Body of pancreas (tissue), 4 donors: ENCODE results near the gene SLC35F6. TPM values are rescaled to one million over a fixed set of nuclear protein-coding genes. Genes with fewer than 3 reads are reported as not detected.

Experiments
- ATAC-seq: fragments of 150-250 bp; one replicate; pipeline ENCODE4 v1.9.1; 2016
- DNase-seq, 4 donors: peaks; one replicate each; pipeline ENCODE4 v3.0.0-alpha.2; 2019
- H3K27ac ChIP-seq, 4 donors: fragments of 200-600 bp; sonication (generic); 1 replicate in 3 of 4; 2 replicates in 1 of 4; pipeline versions ENCODE4 v1.5.1 to v1.6.1; 2016 to 2019; ENCODE audit warnings: mild to moderate bottlenecking in 1 of 4, mixed read lengths in 1 of 4, moderate library complexity in 1 of 4
- H3K27me3 ChIP-seq, 2 donors: fragments of 200-600 bp; sonication (generic); one replicate each; pipeline ENCODE4 v1.6.0; 2016; ENCODE audit warnings: mild to moderate bottlenecking in 1 of 2
- H3K36me3 ChIP-seq, 2 donors: fragments of 200-600 bp; sonication (generic); replicated peaks in 1 of 2; 2 replicates each; pipeline ENCODE4 v1.5.1; 2016; ENCODE audit warnings: low read depth in 2 of 2; ENCODE audit not compliant: insufficient read depth in 1 of 2
- H3K4me1 ChIP-seq: fragments of 200-600 bp; sonication (generic); one replicate; pipeline ENCODE4 v1.6.0; 2016
- H3K4me3 ChIP-seq, 2 donors: fragments of 200-600 bp; sonication (generic); 1 replicate in 1 of 2; 2 replicates in 1 of 2; pipeline ENCODE4 v1.5.1; 2016 to 2019
- H3K9me3 ChIP-seq, 3 donors: fragments of 200-600 bp; sonication (generic); 1 replicate in 2 of 3; 2 replicates in 1 of 3; pipeline ENCODE4 v1.5.1; 2016
- POLR2A ChIP-seq, 3 donors: fragments of 450-650 bp; IDR thresholded peaks; one replicate each; pipeline ENCODE4 v1.6.1; 2016; ENCODE audit warnings: antibody characterized with exemption in 3 of 3, mild to moderate bottlenecking in 2 of 3
- WGBS, 2 donors: methylation state at CpG; one replicate each; pipeline ENCODE4 v1.1.5; 2017; 5-methylcytosine and 5-hydroxymethylcytosine counted together
- intact Hi-C: fragments of 100-400 bp; cut with DNase I; formaldehyde crosslinking; loops from one replicate; pipeline ENCODE4 v1.15.1; 2023
- total RNA-seq, 2 donors: library from RNA; depleted of rRNA; stranded (reverse); fragments of >200 nt; gene quantifications; one replicate each; pipeline ENCODE4 v1.1.0, GENCODE V29; 2016
- TF ChIP-seq, protein P1 (sequence below), 7 experiments: fragments of 450-650 bp in 4 of 7; fragments of 200-600 bp in 3 of 7; sonication (generic) in 3 of 7; IDR thresholded peaks; one replicate each; pipeline ENCODE4 v1.5.1; 2016 to 2019; ENCODE audit warnings: antibody characterized with exemption in 7 of 7

Gene SLC35F6
- total RNA-seq, 2 donors from 2014 or later = 17.8 to 21.8 TPM

DNA sequence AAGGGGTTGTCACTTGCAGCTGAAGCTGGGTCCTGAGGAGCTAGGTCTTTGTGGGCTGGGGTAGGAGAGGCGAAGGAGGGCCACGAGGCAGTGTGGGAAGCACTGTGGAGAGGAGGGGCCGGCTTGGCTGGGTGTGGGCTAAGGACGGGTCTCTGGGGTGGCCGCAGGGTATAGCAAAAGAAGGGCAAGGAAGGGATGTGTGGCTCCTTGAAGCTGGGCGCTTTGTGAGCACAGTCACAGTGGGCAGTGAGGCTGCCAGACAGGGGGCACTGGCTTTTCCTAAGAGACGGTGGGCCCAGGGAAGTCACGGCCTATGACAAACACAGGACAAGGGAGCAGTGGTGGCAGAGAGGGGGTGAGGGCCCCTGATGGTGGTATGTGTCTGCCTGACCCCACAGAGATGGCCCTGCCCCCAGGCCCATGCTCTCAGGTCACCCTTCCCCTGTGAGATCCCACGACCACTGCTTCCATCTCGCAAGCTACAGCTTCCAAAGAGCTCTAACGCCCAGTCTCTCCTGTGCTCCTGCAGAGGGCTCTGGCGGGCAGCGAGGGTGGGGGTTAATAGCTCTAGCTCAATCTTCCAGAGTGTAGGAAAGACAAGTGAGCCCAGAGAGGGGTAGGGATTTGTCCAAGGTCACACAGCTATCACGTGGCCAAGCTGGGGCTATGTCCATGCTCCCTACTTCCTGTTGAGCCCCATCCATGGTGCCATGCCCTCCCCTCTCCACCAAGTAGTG is 39.1 kb upstream of the SLC35F6 start:
- ATAC-seq (no peak), DNase-seq (no peak)
- Histone ChIP-seq H3K4me1 (peaks cover 62% of the 10 kb centered on the region), H3K9me3 (no peaks in the 10 kb centered on the region), H3K27ac (peak overlapping the region; percentile 80 to 98 (median 92)), H3K27me3 (no peaks in the 10 kb centered on the region), H3K4me3 (no peak overlapping the region), H3K36me3 (no peaks in the 10 kb centered on the region)
- WGBS, 2 donors = 79 to 83% methylated on average over 14 of the region's 14 CpGs
- no peak for TF ChIP-seq POLR2A (IDR thresholded peaks at IDR 0.05)
- intact Hi-C loops = no loop called here

DNA sequence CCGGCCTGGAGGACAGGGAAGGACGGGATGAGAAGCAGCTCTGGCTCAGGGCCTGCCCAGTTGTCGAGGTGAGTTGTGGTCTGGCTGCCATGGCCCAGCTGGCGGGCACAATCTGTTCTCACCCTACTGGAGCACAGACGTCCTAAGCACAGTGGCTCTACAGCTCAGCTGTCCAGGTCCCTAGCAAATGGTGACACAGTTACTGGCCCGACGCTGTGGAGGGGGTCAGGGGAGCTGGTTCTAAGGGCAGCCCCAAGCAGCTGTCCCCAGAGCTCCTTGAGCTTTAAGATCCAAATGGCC is 38.6 kb upstream of the SLC35F6 start:
- Histone ChIP-seq H3K27me3 (no peaks in the 10 kb centered on the region), H3K27ac (peak overlapping the region; percentile 80 to 98 (median 92)), H3K4me3 (no peak overlapping the region), H3K4me1 (peaks cover 57% of the 10 kb centered on the region), H3K36me3 (no peaks in the 10 kb centered on the region), H3K9me3 (no peaks in the 10 kb centered on the region)
- 14 to 45% methylated on average over 2 to 7 of the region's 7 CpGs for WGBS, 2 donors
- ATAC-seq = peak; percentile 20
- no peak for TF ChIP-seq POLR2A (IDR thresholded peaks at IDR 0.05)
- TF ChIP-seq, protein P1, sequence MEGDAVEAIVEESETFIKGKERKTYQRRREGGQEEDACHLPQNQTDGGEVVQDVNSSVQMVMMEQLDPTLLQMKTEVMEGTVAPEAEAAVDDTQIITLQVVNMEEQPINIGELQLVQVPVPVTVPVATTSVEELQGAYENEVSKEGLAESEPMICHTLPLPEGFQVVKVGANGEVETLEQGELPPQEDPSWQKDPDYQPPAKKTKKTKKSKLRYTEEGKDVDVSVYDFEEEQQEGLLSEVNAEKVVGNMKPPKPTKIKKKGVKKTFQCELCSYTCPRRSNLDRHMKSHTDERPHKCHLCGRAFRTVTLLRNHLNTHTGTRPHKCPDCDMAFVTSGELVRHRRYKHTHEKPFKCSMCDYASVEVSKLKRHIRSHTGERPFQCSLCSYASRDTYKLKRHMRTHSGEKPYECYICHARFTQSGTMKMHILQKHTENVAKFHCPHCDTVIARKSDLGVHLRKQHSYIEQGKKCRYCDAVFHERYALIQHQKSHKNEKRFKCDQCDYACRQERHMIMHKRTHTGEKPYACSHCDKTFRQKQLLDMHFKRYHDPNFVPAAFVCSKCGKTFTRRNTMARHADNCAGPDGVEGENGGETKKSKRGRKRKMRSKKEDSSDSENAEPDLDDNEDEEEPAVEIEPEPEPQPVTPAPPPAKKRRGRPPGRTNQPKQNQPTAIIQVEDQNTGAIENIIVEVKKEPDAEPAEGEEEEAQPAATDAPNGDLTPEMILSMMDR (IDR thresholded peaks at IDR 0.05) = peak in 1 of 7 experiments; percentile 4
- DNase-seq = peak; percentile 64 to 78 (median 76)
- intact Hi-C loops = no loop called here

- H3K36me3 ChIP-seq = no peaks in the 10 kb centered on the region
- H3K4me3 ChIP-seq = no peak overlapping the region
- peaks cover 50% of the 10 kb centered on the region for H3K4me1 ChIP-seq
- ATAC-seq (no peak), DNase-seq (no peak)
- TF ChIP-seq POLR2A (IDR thresholded peaks at IDR 0.05) = no peak
- TF ChIP-seq, protein P1 (IDR thresholded peaks at IDR 0.05) = no peak
- H3K9me3 ChIP-seq = no peaks in the 10 kb centered on the region
- 31 to 55% methylated on average over 1 of the region's 1 CpG for WGBS, 2 donors
- no peak overlapping the region for H3K27ac ChIP-seq
- intact Hi-C loops = no loop called here
- H3K27me3 ChIP-seq = no peaks in the 10 kb centered on the region
Measured at GRCh38 chr2:26726228-26726627, 37.9 kb upstream of the SLC35F6 start.

DNA sequence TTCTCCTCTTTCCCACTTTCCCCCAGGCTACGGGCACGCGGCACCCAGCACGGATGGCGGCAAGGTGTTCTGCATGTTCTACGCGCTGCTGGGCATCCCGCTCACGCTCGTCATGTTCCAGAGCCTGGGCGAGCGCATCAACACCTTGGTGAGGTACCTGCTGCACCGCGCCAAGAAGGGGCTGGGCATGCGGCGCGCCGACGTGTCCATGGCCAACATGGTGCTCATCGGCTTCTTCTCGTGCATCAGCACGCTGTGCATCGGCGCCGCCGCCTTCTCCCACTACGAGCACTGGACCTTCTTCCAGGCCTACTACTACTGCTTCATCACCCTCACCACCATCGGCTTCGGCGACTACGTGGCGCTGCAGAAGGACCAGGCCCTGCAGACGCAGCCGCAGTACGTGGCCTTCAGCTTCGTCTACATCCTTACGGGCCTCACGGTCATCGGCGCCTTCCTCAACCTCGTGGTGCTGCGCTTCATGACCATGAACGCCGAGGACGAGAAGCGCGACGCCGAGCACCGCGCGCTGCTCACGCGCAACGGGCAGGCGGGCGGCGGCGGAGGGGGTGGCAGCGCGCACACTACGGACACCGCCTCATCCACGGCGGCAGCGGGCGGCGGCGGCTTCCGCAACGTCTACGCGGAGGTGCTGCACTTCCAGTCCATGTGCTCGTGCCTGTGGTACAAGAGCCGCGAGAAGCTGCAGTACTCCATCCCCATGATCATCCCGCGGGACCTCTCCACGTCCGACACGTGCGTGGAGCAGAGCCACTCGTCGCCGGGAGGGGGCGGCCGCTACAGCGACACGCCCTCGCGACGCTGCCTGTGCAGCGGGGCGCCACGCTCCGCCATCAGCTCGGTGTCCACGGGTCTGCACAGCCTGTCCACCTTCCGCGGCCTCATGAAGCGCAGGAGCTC is 36.2 kb upstream of the SLC35F6 start:
- Histone ChIP-seq H3K27me3 (no peaks in the 10 kb centered on the region), H3K4me3 (no peak overlapping the region), H3K9me3 (no peaks in the 10 kb centered on the region), H3K27ac (no peak overlapping the region), H3K36me3 (no peaks in the 10 kb centered on the region), H3K4me1 (peaks cover 33% of the 10 kb centered on the region)
- TF ChIP-seq, protein P1 (IDR thresholded peaks at IDR 0.05) = no peak
- no peak for TF ChIP-seq POLR2A (IDR thresholded peaks at IDR 0.05)
- 64 to 90% methylated on average over 45 to 94 of the region's 101 CpGs for WGBS, 2 donors
- intact Hi-C loops = no loop called here
- DNase-seq (no peak), ATAC-seq (no peak)

GRCh38 chr2:26729311-26729710 is 34.8 kb upstream of the SLC35F6 start:
- peaks cover 19% of the 10 kb centered on the region for H3K4me1 ChIP-seq
- no peaks in the 10 kb centered on the region for H3K9me3 ChIP-seq
- no peaks in the 10 kb centered on the region for H3K27me3 ChIP-seq
- H3K36me3 ChIP-seq = no peaks in the 10 kb centered on the region
- WGBS, 2 donors = 83 to 91% methylated on average over 2 of the region's 2 CpGs
- no peak overlapping the region for H3K27ac ChIP-seq
- DNase-seq = no peak
- no peak overlapping the region for H3K4me3 ChIP-seq
- ATAC-seq = no peak
- TF ChIP-seq POLR2A (IDR thresholded peaks at IDR 0.05) = no peak
- TF ChIP-seq, protein P1 (IDR thresholded peaks at IDR 0.05) = no peak
- intact Hi-C loops = no loop called here
